ENCODE measurements around the gene GLIS2. TPM values are rescaled to one million over a fixed set of nuclear protein-coding genes. Genes with fewer than 3 reads are reported as not detected.
A peak's percentile ranks its signal among the peaks of the same experiment; 100 is the strongest.

The GLIS2 gene
- total and polyA plus RNA-seq, 3 donors from 2014 or later, result 4.8 to 15.0 (median 6.7) TPM

DNA sequence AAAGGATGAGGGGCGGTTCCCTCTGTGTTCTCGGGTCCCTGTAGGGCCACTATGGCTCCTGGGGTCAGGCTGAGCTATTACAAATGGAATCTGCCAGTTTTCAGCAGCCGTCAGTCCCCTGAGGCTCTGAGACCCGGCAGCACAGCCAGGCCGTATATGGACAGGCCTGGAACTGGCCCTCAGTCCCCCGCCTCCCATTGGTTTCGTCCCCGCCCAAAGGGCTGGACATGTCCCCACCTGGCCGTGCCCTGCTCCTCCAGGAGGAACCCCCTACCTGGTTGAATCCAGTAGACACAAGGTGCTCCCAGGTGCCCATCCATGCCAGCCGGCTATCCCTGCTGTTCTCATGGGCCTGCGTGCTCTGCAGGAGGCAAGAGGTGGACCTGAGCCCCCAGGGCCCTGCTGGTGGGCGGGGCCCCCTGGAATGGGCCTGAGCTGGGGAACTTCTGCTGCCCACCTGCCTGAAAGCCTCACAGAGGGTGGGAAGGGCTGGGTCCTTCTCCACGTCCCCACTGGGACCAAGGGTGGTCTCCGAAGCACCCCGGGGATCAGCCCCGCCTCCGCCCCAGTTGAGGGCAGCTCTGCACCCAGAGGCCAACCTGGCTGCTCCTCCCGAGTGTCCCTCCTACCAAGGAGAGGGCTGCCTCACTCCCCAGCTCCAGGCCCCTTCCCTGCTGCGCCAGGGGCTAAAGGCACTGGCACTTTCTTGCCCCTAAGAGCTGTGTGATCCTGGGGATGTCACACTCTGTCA, 72.6 kb downstream of the GLIS2 start:
- no peaks in the 10 kb centered on the region for H3K27me3 ChIP-seq
- WGBS, 2 donors, result 76 to 78% methylated on average over 9 to 19 of the region's 19 CpGs
- H3K4me3 ChIP-seq, result no peak overlapping the region
- no peaks in the 10 kb centered on the region for H3K36me3 ChIP-seq (ENCODE audit: low read depth, missing control alignments)
- H3K9me3 ChIP-seq, result no peaks in the 10 kb centered on the region
- no peak for TF ChIP-seq POLR2A (IDR thresholded peaks at IDR 0.05)
- TF ChIP-seq, protein P1, sequence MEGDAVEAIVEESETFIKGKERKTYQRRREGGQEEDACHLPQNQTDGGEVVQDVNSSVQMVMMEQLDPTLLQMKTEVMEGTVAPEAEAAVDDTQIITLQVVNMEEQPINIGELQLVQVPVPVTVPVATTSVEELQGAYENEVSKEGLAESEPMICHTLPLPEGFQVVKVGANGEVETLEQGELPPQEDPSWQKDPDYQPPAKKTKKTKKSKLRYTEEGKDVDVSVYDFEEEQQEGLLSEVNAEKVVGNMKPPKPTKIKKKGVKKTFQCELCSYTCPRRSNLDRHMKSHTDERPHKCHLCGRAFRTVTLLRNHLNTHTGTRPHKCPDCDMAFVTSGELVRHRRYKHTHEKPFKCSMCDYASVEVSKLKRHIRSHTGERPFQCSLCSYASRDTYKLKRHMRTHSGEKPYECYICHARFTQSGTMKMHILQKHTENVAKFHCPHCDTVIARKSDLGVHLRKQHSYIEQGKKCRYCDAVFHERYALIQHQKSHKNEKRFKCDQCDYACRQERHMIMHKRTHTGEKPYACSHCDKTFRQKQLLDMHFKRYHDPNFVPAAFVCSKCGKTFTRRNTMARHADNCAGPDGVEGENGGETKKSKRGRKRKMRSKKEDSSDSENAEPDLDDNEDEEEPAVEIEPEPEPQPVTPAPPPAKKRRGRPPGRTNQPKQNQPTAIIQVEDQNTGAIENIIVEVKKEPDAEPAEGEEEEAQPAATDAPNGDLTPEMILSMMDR (IDR thresholded peaks at IDR 0.05), result no peak
- DNase-seq, result no peak
- peak overlapping the region in 1 of 2 donors; percentile 50 for H3K27ac ChIP-seq
- H3K4me1 ChIP-seq, result peaks cover 48% of the 10 kb centered on the region
- intact Hi-C loops (cut with DNase I; ENCODE audit: low total_unique reads), result no loop called here

Other genes starting within 250 kb of the GLIS2 start
- 10 to 100 TPM; 52.8 to 77.2 TPM for gene ADCY9, start 199.6 kb upstream of the GLIS2 start, total RNA-seq
- 19.0 TPM for gene ADCY9, start 199.6 kb upstream of the GLIS2 start, polyA plus RNA-seq (ENCODE audit: insufficient read depth, low read depth, low replicate concordance)
- gene SRL, start 74.0 kb upstream of the GLIS2 start, total RNA-seq, result 1 to 10 TPM; 1.5 to 2.5 TPM
- 4.7 TPM for gene SRL, start 74.0 kb upstream of the GLIS2 start, polyA plus RNA-seq (ENCODE audit: insufficient read depth, low read depth, low replicate concordance)
- 1 to 10 TPM; 3.1 to 4.8 TPM for gene TFAP4, start 43.0 kb upstream of the GLIS2 start, total RNA-seq
- gene TFAP4, start 43.0 kb upstream of the GLIS2 start, polyA plus RNA-seq (ENCODE audit: insufficient read depth, low read depth, low replicate concordance), result 2.7 TPM
- gene PAM16, start 35.3 kb downstream of the GLIS2 start, total RNA-seq, result 100 to 1,000 TPM; 126 to 148 TPM
- 61.8 TPM for gene PAM16, start 35.3 kb downstream of the GLIS2 start, polyA plus RNA-seq (ENCODE audit: insufficient read depth, low read depth, low replicate concordance)
- gene VASN, start 55.8 kb downstream of the GLIS2 start, total RNA-seq, result 100 to 1,000 TPM; 103 to 125 TPM
- 33.9 TPM for gene VASN, start 55.8 kb downstream of the GLIS2 start, polyA plus RNA-seq (ENCODE audit: insufficient read depth, low read depth, low replicate concordance)
- gene CORO7, start 100.5 kb downstream of the GLIS2 start, total RNA-seq, result 100 to 1,000 TPM; 126 to 147 TPM
- 71.5 TPM for gene CORO7, start 100.5 kb downstream of the GLIS2 start, polyA plus RNA-seq (ENCODE audit: insufficient read depth, low read depth, low replicate concordance)
- gene DNAJA3, start 109.8 kb downstream of the GLIS2 start, total RNA-seq, result 10 to 100 TPM; 80.2 to 88.3 TPM
- 56.0 TPM for gene DNAJA3, start 109.8 kb downstream of the GLIS2 start, polyA plus RNA-seq (ENCODE audit: insufficient read depth, low read depth, low replicate concordance)
- 10 to 100 TPM; 24.3 to 31.7 TPM for gene NMRAL1, start 158.6 kb downstream of the GLIS2 start, total RNA-seq
- 27.7 TPM for gene NMRAL1, start 158.6 kb downstream of the GLIS2 start, polyA plus RNA-seq (ENCODE audit: insufficient read depth, low read depth, low replicate concordance)
- 10 to 100 TPM; 67.3 to 92.0 TPM for gene HMOX2, start 160.3 kb downstream of the GLIS2 start, total RNA-seq
- gene HMOX2, start 160.3 kb downstream of the GLIS2 start, polyA plus RNA-seq (ENCODE audit: insufficient read depth, low read depth, low replicate concordance), result 216 TPM
- gene CDIP1, start 222.7 kb downstream of the GLIS2 start, total RNA-seq, result 10 to 100 TPM; 32.0 to 34.0 TPM
- gene CDIP1, start 222.7 kb downstream of the GLIS2 start, polyA plus RNA-seq (ENCODE audit: insufficient read depth, low read depth, low replicate concordance), result 34.7 TPM
- 10 to 100 TPM; 10.3 to 15.1 TPM for gene C16orf96, start 240.3 kb downstream of the GLIS2 start, total RNA-seq
- gene C16orf96, start 240.3 kb downstream of the GLIS2 start, polyA plus RNA-seq (ENCODE audit: insufficient read depth, low read depth, low replicate concordance), result 19.8 TPM

Data from testis (tissue), 3 donors.